ENCODE data around the gene FABP7.

DNA sequence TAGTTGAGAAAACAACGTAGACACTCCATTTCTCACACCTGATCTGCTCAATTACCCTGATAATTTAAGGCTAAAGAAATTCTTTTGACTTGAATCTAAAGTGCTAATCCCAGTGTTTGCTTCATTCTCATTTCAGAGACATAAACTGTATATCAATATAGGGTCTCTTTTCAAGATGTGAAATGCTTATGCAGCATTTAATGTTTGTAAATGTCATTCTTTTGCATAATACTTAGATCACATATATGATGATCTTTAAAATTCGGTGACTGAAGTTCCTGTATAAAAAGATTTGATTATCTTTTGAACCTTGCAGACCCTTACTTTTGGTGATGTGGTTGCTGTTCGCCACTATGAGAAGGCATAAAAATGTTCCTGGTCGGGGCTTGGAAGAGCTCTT lies 3.9 kb downstream of the FABP7 start:
- TF ChIP-seq, protein P1, sequence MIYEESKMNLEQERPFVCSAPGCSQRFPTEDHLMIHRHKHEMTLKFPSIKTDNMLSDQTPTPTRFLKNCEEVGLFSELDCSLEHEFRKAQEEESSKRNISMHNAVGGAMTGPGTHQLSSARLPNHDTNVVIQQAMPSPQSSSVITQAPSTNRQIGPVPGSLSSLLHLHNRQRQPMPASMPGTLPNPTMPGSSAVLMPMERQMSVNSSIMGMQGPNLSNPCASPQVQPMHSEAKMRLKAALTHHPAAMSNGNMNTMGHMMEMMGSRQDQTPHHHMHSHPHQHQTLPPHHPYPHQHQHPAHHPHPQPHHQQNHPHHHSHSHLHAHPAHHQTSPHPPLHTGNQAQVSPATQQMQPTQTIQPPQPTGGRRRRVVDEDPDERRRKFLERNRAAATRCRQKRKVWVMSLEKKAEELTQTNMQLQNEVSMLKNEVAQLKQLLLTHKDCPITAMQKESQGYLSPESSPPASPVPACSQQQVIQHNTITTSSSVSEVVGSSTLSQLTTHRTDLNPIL (CRISPR knock-in tag; IDR thresholded peaks at IDR 0.05; ENCODE audit: low read depth) = no peak
- TF ChIP-seq, protein P2, sequence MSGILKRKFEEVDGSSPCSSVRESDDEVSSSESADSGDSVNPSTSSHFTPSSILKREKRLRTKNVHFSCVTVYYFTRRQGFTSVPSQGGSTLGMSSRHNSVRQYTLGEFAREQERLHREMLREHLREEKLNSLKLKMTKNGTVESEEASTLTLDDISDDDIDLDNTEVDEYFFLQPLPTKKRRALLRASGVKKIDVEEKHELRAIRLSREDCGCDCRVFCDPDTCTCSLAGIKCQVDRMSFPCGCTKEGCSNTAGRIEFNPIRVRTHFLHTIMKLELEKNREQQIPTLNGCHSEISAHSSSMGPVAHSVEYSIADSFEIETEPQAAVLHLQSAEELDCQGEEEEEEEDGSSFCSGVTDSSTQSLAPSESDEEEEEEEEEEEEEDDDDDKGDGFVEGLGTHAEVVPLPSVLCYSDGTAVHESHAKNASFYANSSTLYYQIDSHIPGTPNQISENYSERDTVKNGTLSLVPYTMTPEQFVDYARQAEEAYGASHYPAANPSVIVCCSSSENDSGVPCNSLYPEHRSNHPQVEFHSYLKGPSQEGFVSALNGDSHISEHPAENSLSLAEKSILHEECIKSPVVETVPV (CRISPR knock-in tag; IDR thresholded peaks at IDR 0.05) = no peak
- TF ChIP-seq ZFP3 (CRISPR knock-in tag; IDR thresholded peaks at IDR 0.05) = no peak
- no peak for TF ChIP-seq ISL1 (CRISPR knock-in tag; IDR thresholded peaks at IDR 0.05)
